ENCODE measurements around the gene CTNND2.
"Not testable (repeated sequence)": the region's sequence is repeated elsewhere in the genome, so short reads cannot be mapped to it uniquely, and the experiment has no call there.

Gene CTNND2

DNA sequence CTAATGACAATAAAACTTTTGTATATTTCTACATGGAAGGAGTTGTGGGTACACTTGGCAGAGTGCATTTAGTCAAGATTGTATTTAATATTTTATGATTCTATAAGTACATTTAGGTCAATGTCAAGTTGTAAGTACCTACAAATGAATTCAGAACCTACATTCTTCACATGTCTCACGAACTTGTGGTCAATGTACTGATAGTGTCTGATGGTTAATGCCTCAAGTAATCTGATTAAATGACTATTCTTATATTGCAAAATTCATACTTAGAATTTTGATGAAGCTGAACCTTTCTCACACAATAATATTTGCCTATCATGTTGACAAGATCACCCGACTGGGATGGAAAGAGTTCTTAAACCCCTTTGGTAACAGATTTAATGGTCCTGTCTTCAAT lies 444.5 kb downstream of the CTNND2 start:
- no peak for DNase-seq (ENCODE audit: low read depth in 2 of 2)

GRCh38 chr5:11455505-11455904 lies 448.7 kb downstream of the CTNND2 start:
- DNase-seq (ENCODE audit: low read depth in 2 of 2) = no peak

- no peak for DNase-seq (ENCODE audit: low read depth in 2 of 2)
Observed at GRCh38 chr5:11452852-11453251, 451.4 kb downstream of the CTNND2 start.

DNA sequence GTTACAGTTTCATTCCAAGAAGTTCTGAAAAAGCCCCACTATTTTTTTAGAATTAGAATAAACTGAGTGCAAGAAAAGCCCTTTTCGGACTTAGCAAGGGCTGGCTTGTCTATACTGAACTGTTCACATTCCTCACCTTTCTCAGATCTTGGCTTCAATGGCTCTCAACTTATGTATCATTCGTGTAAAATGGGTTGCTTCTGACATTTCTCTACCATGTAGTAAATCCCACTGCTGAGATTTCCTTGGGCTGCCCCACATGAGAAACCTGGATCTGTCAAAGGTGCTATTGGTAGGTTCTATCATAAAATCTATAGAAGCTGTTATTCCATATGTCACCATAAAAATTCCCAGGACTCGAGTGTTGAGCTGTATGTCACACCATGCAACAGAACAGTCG lies 454.3 kb downstream of the CTNND2 start:
- no peak for DNase-seq (ENCODE audit: low read depth in 2 of 2)

DNA sequence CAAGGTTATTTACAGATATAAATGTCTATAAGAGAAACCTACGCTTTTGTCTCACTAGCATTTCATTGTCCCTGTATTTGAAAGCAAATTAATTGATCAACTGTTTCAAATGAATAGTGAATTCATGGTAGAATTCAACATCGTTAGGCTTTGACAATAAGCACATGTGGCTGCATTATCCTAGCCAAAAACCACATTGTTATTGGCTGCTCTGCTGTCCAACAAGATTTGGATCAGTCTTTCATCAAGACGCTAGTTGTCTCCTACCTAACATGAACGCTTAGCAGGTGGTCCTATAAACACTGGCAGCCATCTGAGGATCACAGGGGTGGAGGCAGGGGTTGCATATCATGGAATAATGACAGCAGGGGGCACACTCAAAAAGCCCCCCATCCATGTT lies 455.0 kb downstream of the CTNND2 start:
- DNase-seq (ENCODE audit: low read depth in 2 of 2) = no peak

- no peak for DNase-seq (ENCODE audit: low read depth in 2 of 2)
Observed at GRCh38 chr5:11443831-11444230, 460.4 kb downstream of the CTNND2 start.

DNA sequence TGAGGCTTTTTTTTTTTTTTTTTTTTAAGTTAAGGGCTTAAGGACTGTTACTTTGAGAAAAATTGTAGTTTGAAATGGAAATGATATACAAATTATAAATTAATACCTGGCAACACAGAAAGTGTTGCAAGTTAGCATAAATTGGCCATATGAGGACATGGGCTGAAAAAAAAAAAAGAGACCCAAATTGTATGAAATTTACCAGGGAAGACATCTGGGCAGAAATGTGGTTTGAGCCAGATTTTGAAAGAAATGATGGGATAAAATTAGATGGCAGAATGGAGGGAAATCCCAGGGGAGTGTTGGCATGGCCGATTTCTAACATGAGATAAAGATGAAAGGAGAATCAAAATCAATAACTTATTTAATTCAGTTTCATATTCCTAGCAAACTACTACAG lies 472.1 kb downstream of the CTNND2 start:
- DNase-seq (ENCODE audit: low read depth in 2 of 2) = no peak

DNA sequence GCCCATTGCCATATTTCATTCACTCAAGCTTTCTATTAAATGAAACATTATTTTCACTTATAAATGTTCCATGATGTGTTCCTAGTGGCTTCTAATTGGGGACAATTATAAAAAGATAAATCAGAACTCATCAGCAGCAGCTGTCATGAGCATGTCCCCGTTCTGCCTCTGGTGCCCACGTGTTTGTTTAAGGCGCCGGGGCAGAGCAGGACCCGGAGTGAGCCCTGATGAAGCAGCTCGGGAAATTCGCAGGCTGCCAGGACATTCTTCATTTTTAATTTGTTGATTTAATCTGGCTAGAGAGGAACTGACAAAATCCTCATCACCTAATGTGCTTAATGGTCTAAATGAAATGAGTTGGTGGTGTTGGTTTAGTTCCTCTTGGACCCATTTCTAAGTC lies 475.0 kb downstream of the CTNND2 start:
- DNase-seq (ENCODE audit: low read depth in 2 of 2) = no peak

- DNase-seq (ENCODE audit: low read depth in 2 of 2) = no peak
Observed at GRCh38 chr5:11427569-11427968, 476.7 kb downstream of the CTNND2 start.

- no peak for DNase-seq (ENCODE audit: low read depth in 2 of 2)
Observed at GRCh38 chr5:11426442-11426841, 477.8 kb downstream of the CTNND2 start.

DNA sequence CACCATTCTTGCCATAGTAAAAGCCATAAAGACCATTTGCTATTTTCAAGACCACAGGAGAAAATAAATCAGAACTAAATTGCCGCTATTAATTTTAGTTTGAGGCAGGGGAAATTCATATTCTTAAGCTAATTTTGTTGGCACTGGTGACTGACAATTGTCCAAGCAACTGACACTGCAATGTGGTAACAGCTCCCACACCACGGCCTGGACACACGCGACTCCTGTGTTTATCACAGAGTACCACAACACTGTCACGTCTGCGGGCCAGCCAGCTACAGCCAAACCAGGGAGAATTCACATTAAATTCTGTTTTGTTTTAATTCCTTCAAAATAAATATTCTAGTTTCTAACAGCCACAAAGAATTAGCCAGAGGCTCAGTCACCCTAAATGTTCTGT lies 481.9 kb downstream of the CTNND2 start:
- DNase-seq (ENCODE audit: low read depth in 2 of 2) = no peak

DNA sequence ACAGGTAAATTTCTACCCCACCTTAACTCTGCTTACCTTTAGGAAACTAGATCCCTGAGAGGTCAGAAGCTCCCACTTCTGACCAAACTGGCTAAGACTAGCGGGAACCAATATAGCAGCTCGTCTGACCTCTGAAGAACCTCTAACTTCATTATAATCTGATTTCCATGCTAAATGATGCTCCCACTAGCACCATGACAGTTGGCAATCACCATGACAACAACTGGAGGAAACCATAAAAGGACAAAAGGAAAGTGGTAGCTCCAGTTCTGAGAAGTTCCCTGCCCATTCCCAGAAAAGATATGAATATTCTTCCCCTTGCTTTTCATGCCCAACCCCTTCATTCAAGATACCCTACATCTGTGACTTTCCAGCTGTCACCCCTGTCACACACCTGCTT lies 483.3 kb downstream of the CTNND2 start:
- no peak for DNase-seq (ENCODE audit: low read depth in 2 of 2)

- no peak for DNase-seq (ENCODE audit: low read depth in 2 of 2)
Observed at GRCh38 chr5:11415751-11416150, 488.5 kb downstream of the CTNND2 start.

GRCh38 chr5:11414732-11415131 lies 489.5 kb downstream of the CTNND2 start:
- not testable (repeated sequence) for DNase-seq (ENCODE audit: low read depth in 2 of 2)

GRCh38 chr5:11411621-11412020 lies 492.6 kb downstream of the CTNND2 start:
- no peak for DNase-seq (ENCODE audit: low read depth in 2 of 2)

DNA sequence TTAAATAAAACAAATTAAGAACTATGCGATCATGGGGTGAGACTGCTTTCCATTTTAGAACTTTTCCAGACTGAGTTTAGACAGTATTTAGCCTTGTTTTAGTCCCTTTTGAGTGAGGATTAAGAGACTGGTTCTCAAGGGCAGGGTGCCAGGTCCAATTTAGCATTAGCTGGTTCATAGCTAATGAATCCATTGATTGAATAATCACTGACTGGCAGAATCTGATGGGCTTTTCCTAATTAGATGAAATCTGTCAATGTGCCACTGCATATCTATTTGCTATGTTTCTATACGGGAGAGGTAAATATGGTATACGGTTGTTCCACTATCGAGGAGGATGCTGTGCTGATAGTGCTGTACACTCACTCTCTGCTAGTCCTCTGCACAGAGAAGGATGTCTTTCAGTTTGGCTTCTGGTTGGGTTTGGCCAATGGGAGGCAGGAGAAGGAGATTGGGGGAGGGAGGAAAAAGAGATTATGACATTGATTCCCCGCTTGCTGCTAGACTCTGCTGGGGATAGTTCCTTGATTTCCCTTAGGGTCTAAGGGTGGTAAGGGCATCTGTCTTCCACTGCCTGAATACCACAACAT lies 496.6 kb downstream of the CTNND2 start:
- no peak for DNase-seq (ENCODE audit: low read depth in 2 of 2)

DNA sequence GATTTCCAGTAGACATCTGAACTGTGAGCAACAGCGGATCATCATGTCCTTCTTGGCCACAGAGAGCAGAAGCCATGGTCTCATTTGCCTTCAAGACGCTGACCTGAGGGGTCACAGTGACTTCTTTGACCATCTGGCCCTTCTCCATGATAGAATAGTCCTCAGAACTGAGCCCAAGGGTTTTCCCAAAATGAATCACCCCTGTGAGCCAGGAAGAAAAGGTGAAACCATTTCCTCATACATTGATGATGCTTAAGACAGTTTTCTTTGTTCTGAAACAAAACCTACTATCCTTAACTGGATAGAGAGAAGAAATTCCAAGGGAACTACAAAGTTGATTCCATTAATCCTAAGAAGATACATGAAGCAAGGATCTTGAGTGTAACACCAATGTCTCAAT lies 503.9 kb downstream of the CTNND2 start:
- DNase-seq (ENCODE audit: low read depth in 2 of 2) = no peak

GRCh38 chr5:11398728-11399127 lies 505.5 kb downstream of the CTNND2 start:
- no peak for DNase-seq (ENCODE audit: low read depth in 2 of 2)

DNA sequence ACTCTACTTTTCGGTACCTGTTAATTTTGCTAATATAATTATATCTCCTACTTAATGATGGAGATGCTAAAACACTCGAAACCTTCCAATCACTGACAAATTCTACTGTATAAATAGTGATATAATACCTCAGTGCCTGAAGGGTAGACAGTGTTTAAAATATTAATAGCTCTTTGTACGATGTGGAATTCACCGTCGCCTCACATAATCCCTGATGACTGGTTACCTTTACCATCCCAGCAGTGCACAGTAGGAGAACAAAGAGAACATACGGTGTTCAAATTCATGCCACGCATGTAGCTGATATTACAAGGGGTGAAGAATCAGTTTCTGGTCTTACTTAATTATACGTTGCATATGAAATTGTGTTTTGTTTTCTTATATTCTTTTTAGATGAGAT lies 506.7 kb downstream of the CTNND2 start:
- no peak for DNase-seq (ENCODE audit: low read depth in 2 of 2)

GRCh38 chr5:11396917-11397316 lies 507.3 kb downstream of the CTNND2 start:
- DNase-seq (ENCODE audit: low read depth in 2 of 2) = no peak

GRCh38 chr5:11394933-11395332 lies 509.3 kb downstream of the CTNND2 start:
- DNase-seq (ENCODE audit: low read depth in 2 of 2) = no peak

- DNase-seq (ENCODE audit: low read depth in 2 of 2) = no peak
Observed at GRCh38 chr5:11390291-11390767, 513.9 kb downstream of the CTNND2 start.

DNA sequence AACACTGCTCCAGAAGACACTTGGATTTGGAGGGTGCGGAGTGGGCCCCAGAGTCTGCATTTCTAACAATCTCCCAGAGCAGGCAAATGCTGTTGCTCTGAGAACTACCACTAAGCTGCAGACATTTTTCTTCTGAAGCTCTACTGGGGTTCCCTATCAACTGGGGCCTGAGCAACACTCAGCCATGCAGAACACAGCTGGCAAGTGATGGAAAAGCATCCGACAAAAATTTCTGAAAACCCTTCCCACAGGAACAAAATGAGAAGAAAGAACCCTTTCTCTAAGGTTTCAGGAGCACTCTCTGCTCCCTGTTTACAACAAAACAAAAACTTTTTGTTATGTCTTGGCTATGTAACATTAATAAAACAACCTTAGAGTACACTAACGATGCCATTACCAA lies 516.9 kb downstream of the CTNND2 start:
- DNase-seq (ENCODE audit: low read depth in 2 of 2) = no peak

- no peak for DNase-seq (ENCODE audit: low read depth in 2 of 2)
Observed at GRCh38 chr5:11386398-11386797, 517.8 kb downstream of the CTNND2 start.
